ENCODE results near the gene MRFAP1L1. TPM values are rescaled to one million over a fixed set of nuclear protein-coding genes. Genes with fewer than 3 reads are reported as not detected.

MRFAP1L1 gene
- total and polyA plus RNA-seq, 9 of the 15 experiments (the other 6 are each of a cell fraction or from before 2014, with no cell fraction given): 37.6 to 111 (median 83.8) TPM

- no peak for TF ChIP-seq GMEB1 (CRISPR knock-in tag; IDR thresholded peaks at IDR 0.05)
- TF ChIP-seq POU5F1 (IDR thresholded peaks at IDR 0.05; ENCODE audit: borderline replicate concordance, low read depth, low read length, partially characterized antibody): no peak
- 0 out of 2 replicates have a peak, but pooled peaks have one; percentile 33 for TF ChIP-seq HSF4 (CRISPR knock-in tag; IDR thresholded peaks at IDR 0.05; ENCODE audit: borderline replicate concordance)
- TF ChIP-seq ZFX (CRISPR knock-in tag; IDR thresholded peaks at IDR 0.05): peak; percentile 89
- peak; percentile 89 for TF ChIP-seq ETV5 (CRISPR knock-in tag; IDR thresholded peaks at IDR 0.05; ENCODE audit: low read depth)
- peak; percentile 63; the same call in 1 of the 2 replicates for TF ChIP-seq KLF1 (tag; IDR thresholded peaks at IDR 0.05)
- no peak for TF ChIP-seq JUND (IDR thresholded peaks at IDR 0.05; ENCODE audit: borderline replicate concordance, low read depth, low read length)
- TF ChIP-seq JUND (tag; IDR thresholded peaks at IDR 0.05; ENCODE audit: borderline replicate concordance, low read depth, low read length): peak; percentile 28; the same call in 1 of the 3 replicates
- TF ChIP-seq KDM1A (IDR thresholded peaks at IDR 0.05): no peak
- peak; percentile 50 for TF ChIP-seq MEIS2 (IDR thresholded peaks at IDR 0.05; ENCODE audit: partially characterized antibody)
- peak; percentile 10 for TF ChIP-seq PHF20 (IDR thresholded peaks at IDR 0.05; ENCODE audit: partially characterized antibody)
- no peak for TF ChIP-seq SAFB2 (IDR thresholded peaks at IDR 0.05; ENCODE audit: borderline replicate concordance, low read depth, low read length, severe bottlenecking)
- TF ChIP-seq ZNF551 (CRISPR knock-in tag; IDR thresholded peaks at IDR 0.05): no peak
- TF ChIP-seq PHF8 (IDR thresholded peaks at IDR 0.05; ENCODE audit: borderline replicate concordance, low read length): peak; percentile 59; the same call in 1 of the 2 replicates
- no peak for TF ChIP-seq ZNF77 (CRISPR knock-in tag; IDR thresholded peaks at IDR 0.05)
- TF ChIP-seq L3MBTL2 (IDR thresholded peaks at IDR 0.05): peak; percentile 65
- TF ChIP-seq GABPB1 (CRISPR knock-in tag; IDR thresholded peaks at IDR 0.05): 0 out of 2 replicates have a peak, but pooled peaks have one; percentile 47
- no peak for TF ChIP-seq SMAD1 (IDR thresholded peaks at IDR 0.05; ENCODE audit: low read depth, low read length, partially characterized antibody)
- TF ChIP-seq KLF6 (CRISPR knock-in tag; IDR thresholded peaks at IDR 0.05; ENCODE audit: borderline replicate concordance): peak; percentile 22; the same call in 1 of the 2 replicates
- TF ChIP-seq MAZ (CRISPR knock-in tag; conservative IDR thresholded peaks at IDR 0.05 in 1 of 2, IDR thresholded peaks at IDR 0.05 in 1 of 2): no peak; a peak in 1 of 4 replicates
- no peak for TF ChIP-seq RBM17 (IDR thresholded peaks at IDR 0.05; ENCODE audit: borderline replicate concordance, low read depth, low read length)
- TF ChIP-seq TBL1XR1 (IDR thresholded peaks at IDR 0.05; ENCODE audit: low read length in 2 of 2): no peak
- TF ChIP-seq ID3 (CRISPR knock-in tag; IDR thresholded peaks at IDR 0.05): no peak
- peak; percentile 78 for TF ChIP-seq ID3 (tag; IDR thresholded peaks at IDR 0.05)
- peak; percentile 76 for TF ChIP-seq KDM5B (IDR thresholded peaks at IDR 0.05; ENCODE audit: insufficient replicate concordance, low read depth, low read length)
- TF ChIP-seq NCOR1 (IDR thresholded peaks at IDR 0.05): no peak
These were observed 43.5 kb upstream of the MRFAP1L1 start (continued) for GRCh38 chr4:6753103-6753560.
